K562 (cell line): ENCODE data around the gene MEGF9.

Experiments
- GABPB1 ChIP-seq: sonication (generic); formaldehyde crosslinking; IDR thresholded peaks from 2 replicates; pipeline ENCODE4 v1.8.0; 2022; ENCODE audit warnings: mild to moderate bottlenecking, missing genetic modification reagents
- ZBTB33 ChIP-seq: sonication (generic); formaldehyde crosslinking; IDR thresholded peaks from 2 replicates; pipeline ENCODE4 v1.8.1; 2023; ENCODE audit warnings: mild to moderate bottlenecking, missing genetic modification reagents

GRCh38 chr9:120741701-120742100 is 27.4 kb upstream of the MEGF9 start:
- TF ChIP-seq ZBTB33 (CRISPR knock-in tag): no peak
- no peak for TF ChIP-seq GABPB1 (CRISPR knock-in tag)
